Mesothelial cell of epicardium (in vitro differentiated cells): ENCODE results near the gene HDAC11. TPM values are rescaled to one million over a fixed set of nuclear protein-coding genes. Genes with fewer than 3 reads are reported as not detected.
A peak's percentile ranks its signal among the peaks of the same experiment; 100 is the strongest.

Source experiments
- DNase-seq, 2 experiments: peaks; one replicate each; pipeline ENCODE4 v3.0.0; 2021; ENCODE audit warnings: low spot score in 2 of 2; ENCODE audit not compliant: unreplicated experiment in 2 of 2
- H3K27ac Mint-ChIP-seq: 2 replicates; pipeline ENCODE4 v1.8.0; 2021; ENCODE audit warnings: mixed read lengths
- H3K27me3 Mint-ChIP-seq: 2 replicates; pipeline ENCODE4 v1.8.0; 2021; ENCODE audit warnings: low read depth, mixed read lengths
- H3K36me3 Mint-ChIP-seq: 2 replicates; pipeline ENCODE4 v1.8.0; 2021; ENCODE audit warnings: mixed read lengths
- H3K4me1 Mint-ChIP-seq: 2 replicates; pipeline ENCODE4 v1.8.0; 2021; ENCODE audit warnings: mixed read lengths
- H3K4me3 Mint-ChIP-seq: 2 replicates; pipeline ENCODE4 v1.8.0; 2021; ENCODE audit warnings: mild to moderate bottlenecking, moderate library complexity, mixed read lengths
- H3K9me3 Mint-ChIP-seq: 2 replicates; pipeline ENCODE4 v1.8.0; 2021; ENCODE audit warnings: mixed read lengths
- total RNA-seq: library from RNA; stranded (reverse); gene quantifications from 3 replicates; pipeline ENCODE4 v1.2.1, GENCODE V29; 2021
- TF ChIP-seq, protein P1 (sequence below): fragments of 200-600 bp; sonication (generic); IDR thresholded peaks from one replicate; pipeline ENCODE4 v1.5.0; 2021; ENCODE audit warnings: antibody characterized with exemption; ENCODE audit not compliant: unreplicated experiment

Gene HDAC11
- total RNA-seq, 1 donor from 2014 or later, result 16.4 TPM

DNA sequence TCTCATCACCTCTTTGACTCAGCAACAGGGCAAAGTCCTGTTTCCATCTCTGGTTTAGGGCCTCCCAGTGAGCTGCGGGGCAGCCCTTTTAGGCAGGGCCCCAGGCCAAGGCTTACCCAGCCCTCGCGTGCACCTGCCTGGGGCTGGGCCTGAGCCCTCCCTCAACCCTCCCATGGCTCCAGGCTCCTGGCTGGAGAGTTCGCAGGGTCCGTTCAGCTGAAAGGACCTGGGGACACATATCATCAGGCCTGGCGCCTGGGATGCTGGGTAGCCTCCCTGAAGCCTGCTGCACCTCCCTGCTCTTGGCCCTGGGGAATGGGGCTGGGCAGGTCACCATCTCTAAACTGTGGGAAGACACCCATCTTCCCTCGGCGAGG is 29.7 kb downstream of the HDAC11 start:
- no peak overlapping the region for H3K4me3 Mint-ChIP-seq
- peaks cover 28% of the 10 kb centered on the region for H3K4me1 Mint-ChIP-seq
- H3K27ac Mint-ChIP-seq, result no peak overlapping the region
- no peaks in the 10 kb centered on the region for H3K27me3 Mint-ChIP-seq
- DNase-seq, result no peak
- H3K36me3 Mint-ChIP-seq, result no peaks in the 10 kb centered on the region
- TF ChIP-seq, protein P1, sequence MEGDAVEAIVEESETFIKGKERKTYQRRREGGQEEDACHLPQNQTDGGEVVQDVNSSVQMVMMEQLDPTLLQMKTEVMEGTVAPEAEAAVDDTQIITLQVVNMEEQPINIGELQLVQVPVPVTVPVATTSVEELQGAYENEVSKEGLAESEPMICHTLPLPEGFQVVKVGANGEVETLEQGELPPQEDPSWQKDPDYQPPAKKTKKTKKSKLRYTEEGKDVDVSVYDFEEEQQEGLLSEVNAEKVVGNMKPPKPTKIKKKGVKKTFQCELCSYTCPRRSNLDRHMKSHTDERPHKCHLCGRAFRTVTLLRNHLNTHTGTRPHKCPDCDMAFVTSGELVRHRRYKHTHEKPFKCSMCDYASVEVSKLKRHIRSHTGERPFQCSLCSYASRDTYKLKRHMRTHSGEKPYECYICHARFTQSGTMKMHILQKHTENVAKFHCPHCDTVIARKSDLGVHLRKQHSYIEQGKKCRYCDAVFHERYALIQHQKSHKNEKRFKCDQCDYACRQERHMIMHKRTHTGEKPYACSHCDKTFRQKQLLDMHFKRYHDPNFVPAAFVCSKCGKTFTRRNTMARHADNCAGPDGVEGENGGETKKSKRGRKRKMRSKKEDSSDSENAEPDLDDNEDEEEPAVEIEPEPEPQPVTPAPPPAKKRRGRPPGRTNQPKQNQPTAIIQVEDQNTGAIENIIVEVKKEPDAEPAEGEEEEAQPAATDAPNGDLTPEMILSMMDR, result no peak
- peaks cover 4% of the 10 kb centered on the region for H3K9me3 Mint-ChIP-seq

DNA sequence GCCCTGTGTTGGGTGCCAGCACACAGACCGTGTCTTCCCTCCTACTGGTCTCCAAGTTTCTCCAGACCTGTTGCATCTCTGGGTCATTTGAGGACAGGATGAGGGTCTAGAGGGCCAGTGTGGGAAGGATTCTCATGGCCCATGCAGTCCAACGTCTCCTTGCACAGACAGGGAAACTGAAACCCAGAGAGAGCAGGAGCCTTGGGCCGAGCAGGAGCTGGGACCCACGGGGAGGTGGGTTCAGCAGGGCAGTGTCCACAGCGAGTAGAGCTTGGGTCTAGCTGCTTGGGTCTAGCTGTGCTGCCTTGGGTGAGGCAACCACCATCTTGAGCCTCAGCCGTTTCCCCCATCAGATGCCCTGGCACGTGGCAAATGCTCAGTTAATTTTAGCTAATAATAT is 32.3 kb downstream of the HDAC11 start:
- Mint-ChIP-seq H3K4me1 (peaks cover 28% of the 10 kb centered on the region), H3K27ac (no peak overlapping the region), H3K4me3 (no peak overlapping the region), H3K36me3 (no peaks in the 10 kb centered on the region), H3K9me3 (peaks cover 4% of the 10 kb centered on the region), H3K27me3 (no peaks in the 10 kb centered on the region)
- TF ChIP-seq, protein P1, result no peak
- no peak for DNase-seq

DNA sequence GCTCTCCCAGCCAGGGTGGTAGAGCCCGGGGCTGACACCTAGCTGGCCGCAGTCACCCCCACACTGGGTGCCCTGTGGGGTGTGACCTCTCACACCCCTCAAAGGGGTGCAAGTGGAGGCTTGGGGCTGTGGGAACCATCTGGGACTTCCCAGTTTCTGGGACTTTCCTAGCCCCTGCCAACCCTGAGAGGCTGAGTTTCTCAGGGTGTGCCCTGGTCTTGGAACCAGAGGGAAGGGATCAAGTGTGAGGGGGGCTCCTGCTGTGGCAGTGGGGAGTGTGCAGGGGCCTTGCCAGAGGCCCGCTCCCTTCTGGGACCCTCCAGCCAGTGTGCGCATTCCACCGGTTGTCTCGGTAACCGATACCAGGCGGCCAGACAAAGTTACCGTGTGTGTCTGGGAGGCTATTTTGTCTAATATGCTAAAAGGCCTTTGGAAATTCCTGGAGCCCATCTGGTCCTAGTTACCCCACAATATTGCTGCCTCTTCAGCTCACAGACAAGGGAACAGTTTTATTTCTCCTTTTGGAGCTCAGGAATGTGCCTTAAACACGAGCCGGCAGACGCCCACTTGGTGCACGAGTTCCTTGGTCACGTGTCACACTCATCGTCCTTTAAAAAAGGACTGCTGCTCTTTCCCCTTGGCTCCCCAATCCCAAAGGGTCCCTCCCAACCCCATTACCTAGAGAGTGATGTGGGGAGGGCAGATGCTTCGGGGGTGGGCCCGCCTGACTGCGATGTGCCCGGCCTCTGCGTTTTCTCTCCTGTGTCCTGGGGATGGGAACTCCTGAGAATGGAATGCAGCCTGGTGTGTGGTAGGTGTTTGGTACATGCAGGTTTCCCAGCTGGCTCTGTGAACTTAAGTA is 33.2 kb downstream of the HDAC11 start:
- Mint-ChIP-seq H3K9me3 (peaks cover 4% of the 10 kb centered on the region), H3K4me3 (no peak overlapping the region), H3K27me3 (no peaks in the 10 kb centered on the region), H3K4me1 (peaks cover 21% of the 10 kb centered on the region), H3K36me3 (no peaks in the 10 kb centered on the region), H3K27ac (peak overlapping the region; percentile 87)
- TF ChIP-seq, protein P1, result no peak
- no peak for DNase-seq

DNA sequence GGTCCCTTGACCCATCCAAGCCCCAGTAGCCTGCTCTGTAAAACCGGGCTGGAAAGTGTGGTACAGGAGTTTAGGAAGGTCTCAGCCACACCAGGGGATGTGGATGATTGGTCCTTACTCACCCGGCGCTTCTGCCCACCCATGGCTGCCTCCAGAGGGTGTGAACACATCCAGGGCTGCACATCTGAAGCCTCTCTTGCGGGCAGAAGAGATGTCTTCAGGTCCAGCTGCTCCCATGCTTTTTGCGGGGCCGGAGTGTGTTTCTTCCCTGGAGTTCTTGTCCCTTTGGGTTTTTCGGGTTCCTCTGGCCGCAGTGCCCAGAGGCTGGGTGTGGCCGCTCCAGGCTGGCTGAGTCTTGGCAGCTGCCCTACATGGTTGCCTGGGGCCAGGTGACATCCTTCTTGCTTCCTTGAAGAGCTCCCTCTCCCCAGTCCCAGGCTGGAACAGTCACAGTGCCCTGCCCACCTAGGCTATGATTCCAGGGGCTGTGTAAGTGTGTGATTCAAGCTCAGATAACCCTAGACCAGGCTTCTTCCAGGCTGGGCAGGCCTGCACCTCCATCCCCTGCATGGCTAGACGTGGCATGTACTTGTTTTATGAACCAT is 33.9 kb downstream of the HDAC11 start:
- Mint-ChIP-seq H3K9me3 (peaks cover 4% of the 10 kb centered on the region), H3K4me3 (no peak overlapping the region), H3K36me3 (no peaks in the 10 kb centered on the region), H3K27me3 (no peaks in the 10 kb centered on the region), H3K4me1 (peaks cover 18% of the 10 kb centered on the region), H3K27ac (peak overlapping the region; percentile 87)
- DNase-seq, result no peak
- TF ChIP-seq, protein P1, result no peak

DNA sequence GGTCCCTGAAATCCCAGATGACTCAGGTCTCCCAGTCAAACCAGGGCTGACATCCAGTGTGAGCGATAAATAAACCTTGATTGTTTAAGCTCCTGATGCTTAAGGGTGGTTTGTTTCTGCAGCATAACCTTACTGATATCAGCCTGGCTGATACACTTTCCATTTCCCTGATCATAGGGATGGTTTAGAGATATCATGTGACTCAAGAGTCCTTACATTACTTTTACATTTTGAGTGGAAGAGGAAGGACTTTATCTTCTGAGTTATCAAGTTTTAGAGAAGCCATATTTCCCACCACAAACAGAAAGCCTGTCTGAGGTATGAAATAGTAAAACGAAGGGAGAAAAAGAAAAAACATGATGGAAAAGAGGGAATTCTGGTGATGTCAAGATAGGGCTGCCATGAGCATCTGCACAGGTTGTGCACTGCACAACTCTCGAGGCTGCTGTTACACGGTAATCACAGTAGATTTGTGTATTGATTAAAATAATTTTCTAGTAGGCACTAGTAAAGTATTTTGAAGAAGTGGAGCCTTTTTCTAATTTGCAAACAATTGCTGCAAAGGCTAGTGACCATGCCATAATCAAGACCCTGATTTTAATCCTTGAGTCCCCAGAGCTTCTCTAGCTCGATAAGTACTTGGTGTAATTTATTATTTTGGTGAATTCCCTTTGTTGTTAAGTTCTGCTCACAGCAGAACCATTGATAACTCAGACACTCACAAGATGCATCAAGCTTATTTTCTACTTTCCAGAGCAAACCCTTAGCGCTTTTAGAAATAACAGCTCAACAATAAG is 34.7 kb downstream of the HDAC11 start:
- peaks cover 4% of the 10 kb centered on the region for H3K9me3 Mint-ChIP-seq
- H3K36me3 Mint-ChIP-seq, result no peaks in the 10 kb centered on the region
- TF ChIP-seq, protein P1, result no peak
- peaks cover 18% of the 10 kb centered on the region for H3K4me1 Mint-ChIP-seq
- DNase-seq, result no peak
- H3K4me3 Mint-ChIP-seq, result no peak overlapping the region
- H3K27me3 Mint-ChIP-seq, result no peaks in the 10 kb centered on the region
- no peak overlapping the region for H3K27ac Mint-ChIP-seq
